NT2/D1 (cell line): ENCODE measurements around the gene POLL.

Experiments used
- SUZ12 ChIP-seq: IDR thresholded peaks from 2 replicates; pipeline ENCODE4 v1.6.1; 2011; ENCODE audit not compliant: insufficient read length, insufficient read depth; ENCODE audit errors: extremely low read depth
- YY1 ChIP-seq: IDR thresholded peaks from 2 replicates; pipeline ENCODE4 v1.6.1; 2011; ENCODE audit not compliant: insufficient read length, insufficient read depth
- ZNF274 ChIP-seq: IDR thresholded peaks from 2 replicates; pipeline ENCODE4 v1.6.1; 2011; ENCODE audit warnings: mild to moderate bottlenecking, low read depth, low read length

DNA sequence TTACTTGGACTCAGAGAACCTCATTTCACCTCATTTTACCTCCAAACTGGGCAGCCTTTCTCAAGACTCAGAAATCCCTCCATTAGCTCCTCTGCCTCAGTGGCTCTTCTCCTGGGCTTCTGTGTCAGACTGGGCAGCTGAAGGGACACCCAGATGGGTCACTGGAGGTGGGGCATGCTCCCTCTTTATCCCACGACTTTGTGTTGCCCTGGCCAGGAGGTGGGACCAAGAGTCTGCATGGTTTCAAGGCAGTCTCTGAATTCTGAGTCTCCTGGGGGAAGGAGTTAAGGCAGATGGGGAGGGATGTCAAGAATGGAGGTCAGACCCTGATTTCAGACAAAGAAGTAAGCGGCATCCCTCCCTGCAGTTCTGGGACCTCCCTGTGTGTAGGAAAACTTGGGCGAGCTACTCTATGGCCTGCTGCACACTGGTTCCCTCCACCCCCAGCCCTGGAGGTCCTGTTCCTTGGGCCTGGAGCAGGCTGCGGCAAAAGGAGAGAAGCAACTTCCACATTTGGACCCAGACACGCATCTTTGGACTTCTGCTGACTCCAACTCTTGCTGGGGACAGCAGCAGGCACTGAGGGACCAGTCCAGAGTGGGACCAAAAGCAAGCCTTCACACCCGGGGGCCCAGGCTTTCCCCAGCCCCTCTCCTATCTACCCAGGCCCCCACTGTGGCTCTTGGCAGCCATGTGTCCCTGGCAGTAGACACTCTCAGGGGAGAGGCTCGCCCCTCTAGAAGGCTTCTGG, 10.8 kb downstream of the POLL start:
- no peak for TF ChIP-seq ZNF274
- no peak for TF ChIP-seq SUZ12
- TF ChIP-seq YY1 = no peak
